ELR (cell line): ENCODE results near the gene NOS2.

ENCODE experiments used
- DNase-seq: peaks from one replicate; pipeline ENCODE4 v3.0.0-alpha.2; 2015; ENCODE audit warnings: low read depth

Gene NOS2

DNA sequence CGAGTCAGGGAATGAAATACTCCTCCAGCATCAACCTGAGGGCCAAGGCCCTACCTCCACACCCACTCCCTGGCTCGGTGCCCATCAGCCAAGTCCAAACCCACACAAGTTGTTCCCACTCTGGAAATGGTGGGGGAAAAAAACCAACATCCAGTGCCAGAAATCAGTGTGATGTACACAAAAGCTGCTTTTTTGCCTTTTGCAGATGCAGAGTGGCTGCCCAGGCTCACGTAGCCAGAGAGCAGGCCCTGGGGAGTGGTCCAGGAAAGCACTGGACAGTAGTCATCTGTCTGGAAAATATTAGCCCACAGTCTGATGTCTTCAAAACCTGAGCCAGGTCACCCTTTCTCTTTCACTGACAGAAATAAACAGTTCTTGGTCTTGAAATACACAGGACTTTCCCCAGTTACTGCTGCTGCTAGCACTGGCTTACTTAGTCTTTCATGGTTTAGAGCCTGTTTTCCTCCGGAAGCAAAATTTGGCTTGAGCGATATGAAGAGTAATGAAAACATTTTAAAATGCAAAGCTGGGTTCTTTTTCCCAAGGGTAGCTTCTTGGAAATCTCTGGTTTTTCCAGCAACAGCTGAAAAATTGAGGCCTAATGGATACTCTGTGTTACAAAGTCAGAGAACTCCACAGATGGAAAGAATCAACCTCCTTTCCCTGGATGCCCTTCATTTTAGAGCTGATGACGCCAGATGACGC is 18.2 kb upstream of the NOS2 start:
- no peak for DNase-seq

DNA sequence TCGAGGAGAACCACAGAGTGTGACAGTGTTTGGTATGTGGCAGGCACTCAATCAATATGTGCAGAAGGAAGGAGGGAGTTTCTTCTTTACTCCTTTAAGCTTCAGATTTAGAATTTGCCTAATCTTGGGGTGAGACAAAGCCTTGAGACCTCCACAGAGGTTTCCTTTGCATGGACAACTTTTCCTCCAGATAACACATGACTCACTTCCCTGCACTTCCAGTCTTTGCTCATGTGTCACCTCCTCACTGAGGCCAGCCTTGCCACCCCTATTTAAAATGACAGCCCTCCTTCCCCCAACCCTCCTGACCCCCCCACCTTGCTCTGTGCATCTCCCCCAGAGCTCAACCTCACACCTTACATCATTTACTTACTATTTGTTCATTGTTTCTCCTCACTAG is 17.4 kb upstream of the NOS2 start:
- DNase-seq = peak; percentile 50

DNA sequence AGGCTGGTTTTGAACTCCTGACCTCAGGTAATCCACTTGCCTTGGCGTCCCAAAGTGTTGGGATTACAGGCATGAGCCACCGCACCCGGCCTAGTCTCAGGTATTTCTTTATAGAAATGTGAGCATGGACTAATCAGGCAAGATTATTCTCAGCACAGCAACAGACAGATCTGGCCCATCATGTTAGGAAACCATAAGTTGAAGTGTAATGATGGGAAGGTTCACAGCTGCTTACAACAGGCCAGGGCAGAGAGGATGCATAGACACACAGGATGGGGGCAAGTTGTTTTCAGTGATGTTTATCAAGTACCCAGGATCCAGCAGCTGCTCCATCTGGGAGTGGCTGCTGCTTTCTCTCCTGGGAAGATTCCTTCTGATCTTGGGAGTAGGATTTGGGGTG is 16.6 kb upstream of the NOS2 start:
- no peak for DNase-seq

DNA sequence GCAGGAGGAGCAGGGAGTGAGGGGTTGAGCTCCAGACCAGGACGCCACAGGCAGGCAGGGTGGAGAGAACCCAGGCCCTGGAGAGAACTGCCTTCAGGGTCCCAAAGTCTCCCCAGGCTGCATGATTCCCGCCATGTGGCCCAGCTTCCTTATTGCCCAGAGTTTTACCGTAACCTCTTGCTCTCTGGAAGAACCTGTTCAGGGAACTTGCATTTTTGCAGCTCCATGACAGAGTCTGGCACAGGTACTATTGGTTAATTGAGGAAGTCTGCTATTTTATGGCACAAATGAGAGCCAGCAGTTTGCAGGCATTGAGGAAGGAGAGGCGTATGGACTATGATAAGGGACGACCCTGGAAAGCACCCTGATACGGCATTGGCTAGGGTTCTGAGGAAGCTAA is 11.6 kb upstream of the NOS2 start:
- DNase-seq = no peak

DNA sequence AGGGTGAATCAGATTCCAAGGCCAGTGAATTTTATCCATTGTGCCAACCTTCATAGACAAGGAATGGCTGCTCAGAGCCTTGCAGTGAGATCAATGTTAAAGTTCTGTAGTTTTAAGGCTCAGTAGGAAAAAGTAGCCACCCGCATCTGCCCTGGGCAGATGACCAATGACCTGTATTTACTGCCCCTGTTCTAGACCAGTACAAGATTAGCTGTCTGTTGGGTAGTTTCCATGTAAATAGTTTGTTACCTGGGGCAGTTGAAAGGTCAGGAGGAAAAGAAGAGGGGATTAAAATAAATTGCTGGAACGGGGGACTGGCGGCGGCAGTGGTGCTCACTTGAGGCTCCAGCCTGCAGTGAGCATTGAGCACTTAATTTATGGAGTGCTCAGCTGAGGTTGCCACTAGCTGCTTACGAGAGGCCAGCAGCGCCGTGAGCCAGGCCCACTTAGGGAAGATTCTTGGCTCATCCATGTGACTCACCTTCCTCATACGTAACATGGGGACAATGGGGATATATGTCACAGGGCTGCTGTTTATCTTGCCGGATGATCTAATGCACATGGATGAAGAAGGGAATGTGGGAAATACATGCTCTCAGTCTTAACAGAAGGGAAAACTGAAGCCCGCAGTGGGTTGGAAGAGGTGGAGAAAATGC is 10.7 kb upstream of the NOS2 start:
- DNase-seq = peak; percentile 71

DNA sequence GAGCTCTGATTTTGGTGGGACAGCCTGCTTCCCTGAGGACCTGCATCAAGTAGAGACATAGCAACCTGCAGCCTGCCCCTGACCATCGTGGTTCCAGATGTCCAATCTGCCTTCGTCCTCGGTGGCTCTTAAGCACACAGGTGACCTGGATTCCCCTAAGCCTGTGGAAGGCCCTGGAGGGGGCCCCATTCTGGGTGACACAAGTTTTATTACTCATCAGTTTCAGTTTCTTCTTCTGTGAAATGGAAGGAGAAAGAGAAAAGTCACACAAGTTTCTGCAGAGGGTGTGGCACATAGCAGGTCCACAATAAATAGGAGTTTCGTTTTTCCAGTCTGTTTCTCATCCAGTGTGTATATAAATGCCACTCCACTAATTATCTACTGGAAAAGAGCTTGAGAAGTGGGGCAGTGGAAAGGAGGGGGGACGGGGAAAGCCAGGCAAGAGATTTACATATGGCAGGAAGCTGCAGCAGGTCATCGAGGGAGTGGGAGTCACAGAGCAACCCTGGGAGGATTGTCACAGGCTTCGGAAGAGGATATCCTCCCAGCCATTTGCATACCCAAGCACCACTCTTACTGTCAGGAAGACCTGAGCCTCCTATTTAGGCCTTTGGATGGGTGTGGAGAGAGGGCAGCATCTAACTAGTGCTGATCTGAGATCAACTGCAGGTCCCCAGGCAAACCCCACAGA is 10.0 kb upstream of the NOS2 start:
- peak; percentile 9 for DNase-seq

DNA sequence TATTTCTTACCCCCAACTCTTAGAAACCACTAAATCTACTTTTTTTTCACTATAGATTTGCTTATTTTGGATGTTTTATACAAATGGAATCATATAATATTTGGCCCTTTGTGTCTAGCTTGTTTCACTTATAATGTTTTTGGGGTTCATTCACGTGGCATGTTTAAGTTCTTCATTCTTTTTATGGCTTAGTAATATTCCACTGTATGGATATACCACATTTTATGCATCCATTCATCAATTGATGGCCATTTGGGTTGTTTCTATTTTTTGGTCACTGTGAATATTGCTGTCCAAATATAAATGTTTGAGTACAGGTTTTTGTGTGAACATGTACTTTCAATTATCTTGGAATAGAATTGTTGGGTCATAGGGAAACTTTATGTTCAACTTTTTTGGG is 9.2 kb upstream of the NOS2 start:
- no peak for DNase-seq

DNA sequence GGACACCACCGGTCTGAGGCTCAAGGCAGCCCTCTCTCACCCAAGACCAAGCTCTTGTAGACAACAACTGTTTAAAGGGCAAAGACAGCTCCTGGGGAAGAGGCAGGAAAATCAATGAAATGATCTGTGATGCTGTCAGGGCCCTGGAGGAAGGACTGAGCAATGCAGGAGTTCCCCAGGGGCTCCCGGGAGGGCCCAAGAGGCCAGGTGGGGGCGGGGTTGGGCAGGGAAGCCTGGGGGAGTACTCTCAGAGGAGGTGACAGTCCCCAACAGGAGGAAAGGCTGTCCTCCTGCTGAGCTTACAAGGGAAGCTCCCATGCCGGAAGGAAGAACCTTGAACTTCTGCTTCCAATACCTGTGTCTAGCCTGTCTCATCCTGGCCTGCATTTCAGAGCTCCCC is 8.3 kb upstream of the NOS2 start:
- no peak for DNase-seq

DNA sequence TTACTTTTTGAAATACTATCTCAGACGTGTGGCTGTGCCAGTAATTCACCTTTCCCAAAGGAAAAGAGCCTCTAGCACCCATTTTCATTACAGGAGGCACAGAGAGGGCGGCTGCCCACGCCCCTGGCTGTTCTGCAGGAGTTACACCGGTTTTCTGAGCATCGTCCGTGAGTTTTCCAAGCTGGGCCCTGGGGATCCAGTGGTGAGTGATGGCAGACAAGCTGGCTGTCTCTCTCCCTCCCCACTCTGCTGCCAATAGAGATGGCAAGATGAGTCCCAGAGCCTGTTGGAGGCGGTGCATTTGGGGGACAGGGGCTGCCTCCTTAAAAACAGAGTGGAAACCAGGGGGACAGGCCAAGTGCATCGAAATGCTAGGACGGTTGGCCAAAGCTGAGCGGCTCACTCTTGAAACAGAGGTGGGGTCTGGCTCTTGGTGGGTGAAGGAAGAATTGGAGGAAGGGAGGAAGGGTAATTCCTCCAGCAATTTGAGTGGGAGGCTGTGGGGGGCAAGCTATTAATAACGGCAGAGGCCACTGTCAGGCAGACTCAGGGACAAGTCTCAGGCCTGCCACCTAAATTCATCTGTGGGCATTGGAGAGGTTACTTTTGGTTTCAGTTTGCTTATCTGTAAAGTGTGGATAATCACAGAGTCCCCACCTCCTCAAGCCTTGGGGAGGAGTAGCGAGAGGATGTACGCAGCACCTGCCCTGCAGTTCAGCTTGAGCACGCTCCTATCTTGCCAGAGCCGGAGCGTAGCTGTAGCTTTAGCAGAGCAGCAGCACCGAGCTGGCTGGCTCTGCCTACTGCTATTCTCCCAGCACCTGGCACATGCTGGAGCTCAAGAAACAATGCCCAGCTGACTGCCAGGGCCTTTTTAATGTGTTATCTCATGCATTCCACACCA is 7.5 kb upstream of the NOS2 start:
- no peak for DNase-seq

DNA sequence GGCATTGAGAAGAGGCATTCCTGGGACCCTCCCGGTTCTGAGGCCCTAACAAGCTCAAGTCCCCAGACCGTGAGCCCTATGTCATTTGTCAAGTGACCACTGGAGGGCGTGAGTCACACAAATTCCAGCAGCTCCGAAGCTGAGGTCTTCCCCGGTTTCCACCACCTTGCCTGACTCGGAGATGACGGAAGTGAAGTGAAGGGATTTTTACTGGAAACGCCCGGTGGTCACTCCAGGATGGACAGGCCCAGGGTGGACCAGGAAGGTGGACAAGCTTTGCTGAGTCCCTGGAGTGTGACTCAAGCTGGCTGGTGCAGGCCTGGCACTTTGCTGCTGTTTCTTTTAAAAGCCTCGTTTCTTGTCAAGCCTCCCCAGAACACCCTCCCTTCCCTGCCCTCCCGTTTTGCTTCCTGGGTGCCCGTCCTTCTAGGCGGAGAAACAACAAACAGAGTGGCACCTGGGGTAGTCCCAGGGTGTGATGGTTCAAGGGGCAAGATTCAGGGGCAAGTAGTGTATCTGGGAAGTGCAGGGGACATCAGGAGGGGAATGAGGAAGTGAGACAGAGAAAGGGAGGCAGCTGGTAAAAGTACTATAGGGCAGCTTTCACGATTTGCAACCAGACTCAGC is 5.3 kb upstream of the NOS2 start:
- DNase-seq = peak; percentile 87

DNA sequence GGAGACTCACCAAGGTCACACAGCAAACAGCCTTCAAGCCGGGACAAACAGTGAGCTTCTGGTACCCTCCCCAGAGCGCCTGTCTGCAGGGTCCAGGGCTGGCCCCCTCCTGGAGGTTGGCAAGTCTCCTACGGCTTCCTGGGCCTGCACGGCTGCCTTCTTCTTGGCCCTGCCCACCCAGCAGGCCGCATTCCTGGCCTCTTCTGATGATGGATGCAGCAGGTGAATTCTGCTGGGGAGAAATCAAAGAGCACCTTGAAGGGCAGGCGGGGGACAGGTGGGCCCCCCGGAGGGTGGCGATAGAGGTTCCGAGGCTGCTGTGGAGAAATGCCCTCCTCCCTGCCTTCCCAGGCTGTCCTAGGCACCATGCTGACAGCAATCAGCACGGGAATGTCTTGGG is 3.8 kb upstream of the NOS2 start:
- no peak for DNase-seq

DNA sequence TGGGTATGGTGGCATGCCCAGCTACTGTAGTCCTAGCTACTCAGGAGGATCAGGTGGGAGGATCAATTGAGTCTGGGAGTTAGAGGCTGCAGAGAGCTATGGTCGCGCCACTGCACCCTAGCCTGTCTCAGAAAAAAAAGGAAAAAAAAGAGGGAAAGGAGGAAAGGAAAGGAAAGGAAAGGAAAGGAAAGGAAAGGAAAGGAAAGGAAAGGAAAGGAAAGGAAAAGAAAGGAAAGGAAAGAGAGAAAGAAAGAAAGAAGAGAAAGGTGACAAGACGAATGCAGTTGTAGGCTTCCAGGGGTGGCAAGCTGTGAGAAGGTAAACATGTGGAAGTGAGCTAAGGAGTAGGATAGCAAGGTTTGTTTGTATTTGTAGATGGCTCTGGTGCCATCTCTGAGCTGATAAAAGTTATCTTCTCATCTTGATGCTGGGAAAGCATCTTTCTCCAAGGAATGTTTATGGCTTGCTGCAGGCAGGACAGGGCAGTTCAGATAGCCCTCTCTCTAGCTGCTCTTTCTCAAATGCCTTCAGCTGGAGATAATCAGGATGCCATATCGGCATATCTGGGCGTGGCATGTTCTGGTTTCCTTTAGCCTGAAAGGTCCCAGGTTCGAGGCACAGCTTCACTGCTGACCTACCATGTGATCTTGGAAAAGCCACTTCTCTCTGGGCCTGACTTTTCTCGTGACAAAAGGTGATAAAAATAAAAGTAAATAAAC is 2.8 kb upstream of the NOS2 start:
- no peak for DNase-seq

DNA sequence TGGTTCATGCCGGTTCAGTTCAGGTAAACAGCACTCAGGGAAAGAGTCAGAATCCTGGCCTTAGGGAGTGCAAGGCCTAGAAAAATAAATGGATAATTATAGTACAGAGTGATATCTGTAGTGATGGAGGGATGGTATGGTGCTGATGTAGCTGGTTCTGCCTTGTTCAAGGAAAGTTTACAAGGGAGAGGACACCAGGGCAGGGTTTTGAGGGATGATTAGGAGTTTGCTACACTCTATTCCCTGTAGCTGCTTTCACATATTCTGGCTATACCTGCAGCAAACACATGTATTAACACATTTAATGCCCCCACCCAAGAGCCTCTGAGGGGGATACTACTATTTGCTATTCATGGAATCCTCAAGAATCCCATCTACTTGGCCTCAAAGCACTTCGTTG is 1.7 kb upstream of the NOS2 start:
- no peak for DNase-seq

DNA sequence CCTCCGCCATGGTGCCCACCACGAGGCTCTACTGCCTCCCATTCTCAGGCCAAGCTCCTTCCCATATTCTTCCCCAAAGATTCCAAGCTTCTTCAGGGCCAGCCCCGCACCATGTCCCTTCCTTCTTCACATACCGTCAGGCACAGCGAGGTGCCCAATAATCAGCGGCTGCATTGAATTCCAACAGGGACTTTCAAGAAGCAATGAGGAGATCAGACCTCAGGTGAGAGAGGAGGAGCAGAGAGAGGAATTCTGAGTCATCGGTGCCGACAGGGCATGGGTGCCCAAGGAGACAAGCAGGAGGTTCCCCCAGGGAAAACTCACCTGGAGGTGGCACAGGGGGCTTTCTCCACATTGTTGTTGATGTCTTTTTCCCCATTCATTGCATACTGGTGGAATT is 2.0 kb downstream of the NOS2 start:
- DNase-seq = no peak

DNA sequence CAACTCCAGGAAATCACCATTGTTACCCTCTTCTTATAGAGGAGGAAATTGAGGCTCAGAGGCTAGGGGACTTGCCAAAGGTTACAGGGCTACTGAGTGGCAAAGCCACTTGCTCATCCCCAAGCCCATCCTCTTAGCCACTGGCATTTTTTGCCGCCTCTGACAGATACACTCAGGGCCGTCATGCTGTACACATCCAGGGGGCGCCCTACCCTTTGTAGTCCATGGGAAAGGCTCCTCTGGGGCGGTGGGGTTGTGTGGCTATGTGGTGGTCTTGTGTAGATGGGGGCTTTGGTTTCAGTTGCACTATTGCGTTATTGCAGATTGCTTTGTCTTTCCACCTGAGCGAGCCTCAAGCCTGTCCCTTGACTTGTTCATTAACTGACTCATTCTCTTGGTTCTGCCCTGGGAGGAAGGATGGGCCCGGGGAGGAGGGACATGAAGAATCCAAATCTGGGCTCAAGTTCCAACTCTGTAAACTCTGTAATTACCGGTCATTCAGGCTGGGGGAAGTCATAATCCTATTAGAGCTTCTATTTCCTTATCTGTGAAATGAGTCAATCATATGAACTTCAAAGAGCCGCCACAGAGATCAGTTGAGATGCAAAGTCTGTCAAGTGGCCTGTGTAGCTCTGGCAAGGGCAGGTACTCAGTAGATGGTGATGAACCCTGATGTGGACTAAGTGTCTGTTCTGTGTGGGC is 2.8 kb downstream of the NOS2 start:
- no peak for DNase-seq

DNA sequence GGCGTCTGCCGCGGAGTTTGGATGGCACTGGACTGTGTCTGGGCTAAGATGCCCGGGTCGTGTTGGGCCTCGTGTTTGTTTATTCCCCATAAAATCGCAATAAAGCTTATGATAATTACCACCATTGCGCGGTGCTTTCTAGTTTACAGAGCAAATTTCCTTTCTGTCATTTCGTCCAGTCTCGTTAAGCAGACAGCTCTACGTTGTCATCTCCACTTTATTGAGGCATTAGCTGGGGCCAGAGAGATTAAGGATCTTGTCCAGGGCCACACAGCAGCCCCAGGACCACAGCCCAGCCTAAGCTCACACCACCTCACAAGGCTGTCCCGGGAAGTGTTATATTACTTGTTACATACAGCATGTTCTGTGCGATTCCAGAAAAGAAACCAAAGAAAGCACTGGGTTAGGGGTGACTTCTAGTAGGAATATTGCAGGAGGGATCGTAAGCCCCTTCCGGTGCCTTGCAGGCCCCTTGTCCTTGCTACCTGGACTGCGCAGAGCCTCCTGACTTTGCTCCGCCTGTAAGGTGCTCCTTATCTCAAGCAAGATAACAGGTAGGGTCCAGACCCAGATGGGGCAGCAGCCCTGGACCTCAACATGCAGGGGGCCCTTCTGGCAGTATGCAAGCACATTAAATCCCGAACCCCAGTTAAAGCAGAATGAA is 6.3 kb downstream of the NOS2 start:
- DNase-seq = no peak

DNA sequence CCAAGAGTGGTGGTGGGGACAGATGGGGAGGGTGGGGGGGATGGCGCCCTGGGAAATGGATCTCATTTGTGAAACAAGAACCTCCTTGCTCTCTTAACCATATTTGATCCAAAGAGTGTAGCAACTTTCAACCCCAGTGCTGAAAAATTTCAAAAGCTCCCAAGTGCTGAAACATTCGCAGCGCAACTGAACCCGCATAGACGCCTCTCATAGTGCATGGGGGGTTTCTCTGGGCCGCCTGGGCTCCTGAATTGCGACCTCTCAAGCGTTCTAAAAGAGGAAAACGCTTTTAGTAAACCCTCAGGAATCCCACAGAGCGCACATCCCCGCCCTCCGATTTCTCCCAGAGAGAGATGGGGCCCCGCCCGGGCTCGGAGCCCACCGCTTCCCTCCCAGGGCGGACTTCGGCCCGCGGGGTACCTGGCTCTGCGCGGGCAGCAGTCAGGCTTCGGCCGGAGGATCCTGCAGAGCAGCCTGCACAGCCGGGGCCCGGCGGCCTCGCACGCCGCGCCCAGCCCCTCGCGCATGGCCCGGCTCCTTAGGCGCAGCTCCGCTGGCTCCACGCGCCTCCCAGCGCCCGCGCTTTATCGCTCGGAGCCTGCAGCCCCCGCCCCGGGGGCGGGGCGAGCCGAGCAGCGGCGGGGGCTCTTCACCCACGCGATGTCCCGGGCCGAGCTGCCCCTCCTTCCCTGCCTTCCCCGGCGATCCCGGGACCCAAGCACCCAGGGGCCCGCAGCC is 7.0 kb downstream of the NOS2 start:
- DNase-seq = no peak

DNA sequence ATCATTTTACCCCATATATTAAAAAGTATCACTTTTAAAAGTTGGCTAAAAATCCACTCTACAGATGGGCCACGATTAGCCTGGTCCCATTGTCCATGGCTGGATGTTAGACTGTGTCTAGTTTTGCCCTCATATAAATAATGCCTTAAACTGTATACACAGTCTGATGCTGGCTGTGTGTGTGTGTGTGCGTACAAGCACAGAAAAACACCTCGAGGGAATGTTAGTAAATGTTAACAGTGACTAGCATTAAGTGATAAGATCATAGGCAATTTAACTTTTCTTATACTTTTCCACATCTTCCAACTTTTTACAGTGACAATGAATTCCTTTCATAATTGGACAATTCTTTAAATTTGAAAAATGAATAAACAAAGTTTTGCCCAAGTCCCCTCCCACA is 8.2 kb downstream of the NOS2 start:
- DNase-seq = no peak

DNA sequence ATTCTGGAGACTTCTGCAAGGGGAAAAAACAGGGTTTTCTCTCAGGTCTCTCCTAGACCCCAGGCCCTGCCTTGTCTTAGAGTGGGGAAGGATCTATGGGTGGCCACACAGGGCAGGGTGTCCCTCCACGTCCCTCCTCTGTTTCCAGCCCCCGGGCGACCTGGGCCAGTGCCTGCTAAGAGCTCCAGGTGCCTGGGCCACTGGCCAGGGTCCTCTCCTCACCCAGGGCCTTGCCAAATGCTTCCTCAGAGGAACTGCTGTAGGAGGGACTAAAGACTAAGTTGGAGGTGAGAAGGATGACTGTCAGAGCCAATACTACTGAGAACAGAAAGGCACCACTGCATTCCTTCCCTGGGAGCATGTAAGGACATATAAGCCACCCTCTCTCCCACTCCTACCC is 11.4 kb downstream of the NOS2 start:
- no peak for DNase-seq
